ENCODE data around the gene PHF21B. TPM values are rescaled to one million over a fixed set of nuclear protein-coding genes. Genes with fewer than 3 reads are reported as not detected.

PHF21B gene
- total RNA-seq, 1 donor from 2014 or later = 8.6 TPM

Other genes with a start within 250 kb of the PHF21B start
- gene NUP50, start 153.9 kb upstream of the PHF21B start, total RNA-seq = 56.3 TPM
- 52.6 TPM for gene KIAA0930, start 230.9 kb upstream of the PHF21B start, total RNA-seq

Data from frontal cortex (tissue), 1 donor.